Ecto neural progenitor cell (in vitro differentiated cells): ENCODE measurements around the gene PCDHA1.
"Not testable (repeated sequence)": the region's sequence is repeated elsewhere in the genome, so short reads cannot be mapped to it uniquely, and the experiment has no call there.

Source experiments
- DNase-seq: peaks from one replicate; pipeline ENCODE4 v3.0.0-alpha.2; 2018; ENCODE audit warnings: low spot score

Gene PCDHA1

GRCh38 chr5:140785905-140786686 is at the start of gene PCDHA1:
Gene PCDHA1, plus strand, starts transcription at chr5:140786140.
- DNase-seq, result no peak

- DNase-seq, result no peak
Observed at GRCh38 chr5:140737486-140737885, 48.5 kb upstream of the PCDHA1 start.

- no peak for DNase-seq
Observed at GRCh38 chr5:140741967-140742366, 44.0 kb upstream of the PCDHA1 start.

GRCh38 chr5:140753561-140753960 is 32.4 kb upstream of the PCDHA1 start:
- no peak for DNase-seq

GRCh38 chr5:140764177-140764973 is 21.6 kb upstream of the PCDHA1 start:
- DNase-seq, result no peak

- DNase-seq, result no peak
Observed at GRCh38 chr5:140767444-140767843, 18.5 kb upstream of the PCDHA1 start.

- DNase-seq, result no peak
Observed at GRCh38 chr5:140780512-140780911, 5.4 kb upstream of the PCDHA1 start.

GRCh38 chr5:140787422-140787821 is 1.5 kb downstream of the PCDHA1 start:
- not testable (repeated sequence) for DNase-seq

GRCh38 chr5:140787849-140788504 is 2.0 kb downstream of the PCDHA1 start:
- DNase-seq, result not testable (repeated sequence)

GRCh38 chr5:140791089-140791488 is 5.1 kb downstream of the PCDHA1 start:
- no peak for DNase-seq

GRCh38 chr5:140794595-140795258 is 8.8 kb downstream of the PCDHA1 start, which contains the start of gene PCDHA2:
Gene PCDHA2, plus strand, starts transcription at chr5:140794852.
- no peak for DNase-seq

GRCh38 chr5:140795259-140795641 is 9.3 kb downstream of the PCDHA1 start:
- DNase-seq, result no peak

- DNase-seq, result not testable (repeated sequence)
Observed at GRCh38 chr5:140796072-140796717, 10.3 kb downstream of the PCDHA1 start.

GRCh38 chr5:140796718-140797095 is 10.8 kb downstream of the PCDHA1 start:
- no peak for DNase-seq

- no peak for DNase-seq
Observed at GRCh38 chr5:140800816-140801493, 15.0 kb downstream of the PCDHA1 start, which contains the start of gene PCDHA3. Gene PCDHA3, plus strand, starts transcription at chr5:140801057.

GRCh38 chr5:140801494-140801841 is 15.5 kb downstream of the PCDHA1 start:
- DNase-seq, result no peak

GRCh38 chr5:140802381-140802780 is 16.4 kb downstream of the PCDHA1 start:
- DNase-seq, result not testable (repeated sequence)

- no peak for DNase-seq
Observed at GRCh38 chr5:140802781-140803271, 16.9 kb downstream of the PCDHA1 start.

GRCh38 chr5:140806834-140807775 is 21.2 kb downstream of the PCDHA1 start, which contains the start of gene PCDHA4:
Gene PCDHA4, plus strand, starts transcription at chr5:140807068.
- peak; percentile 81 for DNase-seq
